ENCODE measurements around the gene TAS2R20. TPM values are rescaled to one million over a fixed set of nuclear protein-coding genes. Genes with fewer than 3 reads are reported as not detected.

TAS2R20 gene
- total and polyA plus RNA-seq, 2 experiments from 2014 or later = 3.9 TPM; not detected in 1

GRCh38 chr12:10968765-10969456, 29.2 kb downstream of the TAS2R20 start (continued):
- TF ChIP-seq CTCF (conservative IDR thresholded peaks at IDR 0.05; ENCODE audit: low read depth in 2 of 2) = no peak
- no peak for TF ChIP-seq EZH2phosphoT487 (IDR thresholded peaks at IDR 0.05; ENCODE audit: unreplicated experiment)
- TF ChIP-seq ZNF331 (CRISPR knock-in tag; IDR thresholded peaks at IDR 0.05; ENCODE audit: low read depth) = no peak
- no peak for TF ChIP-seq CREB1 (CRISPR knock-in tag; IDR thresholded peaks at IDR 0.05; ENCODE audit: low read depth)
- no peak for TF ChIP-seq POLR2AphosphoS5 (IDR thresholded peaks at IDR 0.05; ENCODE audit: low read depth)

GRCh38 chr12:10967409-10967808, 30.7 kb downstream of the TAS2R20 start:
- no peak overlapping the region for H3K27ac Mint-ChIP-seq
- Histone ChIP-seq H3K4me3 (no peak overlapping the region), H3K36me3 (ENCODE audit: insufficient read depth) (no peaks in the 10 kb centered on the region), H3K4me1 (ENCODE audit: insufficient read depth) (no peaks in the 10 kb centered on the region), H3F3A (replicated peaks; ENCODE audit: low read depth) (no peaks in the 10 kb centered on the region), H4K20me1 (replicated peaks; ENCODE audit: insufficient read depth) (no peaks in the 10 kb centered on the region), H3K4me2 (no peak overlapping the region), H3K79me2 (replicated peaks; ENCODE audit: insufficient read depth) (no peaks in the 10 kb centered on the region), H3K27ac (ENCODE audit: low read depth) (no peak overlapping the region), H2AFZ (no peak overlapping the region), H3K9me2 (ENCODE audit: insufficient read depth) (no peaks in the 10 kb centered on the region), H3K27me3 (ENCODE audit: insufficient read depth) (no peaks in the 10 kb centered on the region)
- peaks cover 1% of the 10 kb centered on the region for H3K27me3 Mint-ChIP-seq (ENCODE audit: insufficient read depth, low read depth, poor library complexity)
- no peaks in the 10 kb centered on the region for H3K4me1 Mint-ChIP-seq
- peaks cover 4% of the 10 kb centered on the region; the same call in 1 of the 3 replicates for H3K9me3 Mint-ChIP-seq
- no peak for DNase-seq (ENCODE audit: low spot score)
- ATAC-seq = no peak
- H3K36me3 Mint-ChIP-seq (ENCODE audit: low read depth) = peaks cover 5% of the 10 kb centered on the region; the same call in 2 of the 3 replicates
- H3K4me3 Mint-ChIP-seq = no peak overlapping the region
- TF ChIP-seq ZNF114 (CRISPR knock-in tag; IDR thresholded peaks at IDR 0.05) = no peak
- no peak for TF ChIP-seq CTCF (conservative IDR thresholded peaks at IDR 0.05; ENCODE audit: low read depth in 2 of 2)
- TF ChIP-seq CREB1 (CRISPR knock-in tag; IDR thresholded peaks at IDR 0.05; ENCODE audit: low read depth) = no peak
- TF ChIP-seq JUNB (IDR thresholded peaks at IDR 0.05; ENCODE audit: unreplicated experiment) = no peak
- no peak for TF ChIP-seq EZH2phosphoT487 (IDR thresholded peaks at IDR 0.05; ENCODE audit: unreplicated experiment)
- no peak for TF ChIP-seq POLR2AphosphoS5 (IDR thresholded peaks at IDR 0.05; ENCODE audit: low read depth)
- no peak for TF ChIP-seq EZH2 (IDR thresholded peaks at IDR 0.05; ENCODE audit: low read depth, unreplicated experiment)
- no peak for TF ChIP-seq REST (IDR thresholded peaks at IDR 0.05; ENCODE audit: unreplicated experiment)
- no peak for TF ChIP-seq NANOG (IDR thresholded peaks at IDR 0.05; ENCODE audit: borderline replicate concordance)
- no peak for TF ChIP-seq STAT1 (IDR thresholded peaks at IDR 0.05; ENCODE audit: unreplicated experiment)
